ENCODE measurements around the gene SCN7A.
"Not testable (repeated sequence)": the region's sequence is repeated elsewhere in the genome, so short reads cannot be mapped to it uniquely, and the experiment has no call there.

DNA sequence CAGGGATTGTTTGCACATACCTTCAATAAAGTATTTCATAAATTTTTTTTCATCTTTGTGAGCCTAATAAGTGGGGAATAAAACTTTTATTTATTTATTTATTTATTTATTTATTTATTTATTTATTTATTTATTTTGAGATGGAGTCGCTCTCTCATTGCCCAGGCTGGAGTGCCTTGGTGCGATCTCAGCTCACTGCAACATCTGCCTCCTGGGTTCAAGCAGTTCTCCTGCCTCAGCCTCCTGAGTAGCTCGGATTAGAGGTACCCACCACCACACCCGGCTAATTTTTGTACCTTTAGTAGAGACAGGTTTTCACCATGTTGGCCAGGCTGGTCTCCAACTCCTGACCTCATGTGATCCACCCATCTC lies 136.1 kb downstream of the SCN7A start:
- TF ChIP-seq, protein P1, sequence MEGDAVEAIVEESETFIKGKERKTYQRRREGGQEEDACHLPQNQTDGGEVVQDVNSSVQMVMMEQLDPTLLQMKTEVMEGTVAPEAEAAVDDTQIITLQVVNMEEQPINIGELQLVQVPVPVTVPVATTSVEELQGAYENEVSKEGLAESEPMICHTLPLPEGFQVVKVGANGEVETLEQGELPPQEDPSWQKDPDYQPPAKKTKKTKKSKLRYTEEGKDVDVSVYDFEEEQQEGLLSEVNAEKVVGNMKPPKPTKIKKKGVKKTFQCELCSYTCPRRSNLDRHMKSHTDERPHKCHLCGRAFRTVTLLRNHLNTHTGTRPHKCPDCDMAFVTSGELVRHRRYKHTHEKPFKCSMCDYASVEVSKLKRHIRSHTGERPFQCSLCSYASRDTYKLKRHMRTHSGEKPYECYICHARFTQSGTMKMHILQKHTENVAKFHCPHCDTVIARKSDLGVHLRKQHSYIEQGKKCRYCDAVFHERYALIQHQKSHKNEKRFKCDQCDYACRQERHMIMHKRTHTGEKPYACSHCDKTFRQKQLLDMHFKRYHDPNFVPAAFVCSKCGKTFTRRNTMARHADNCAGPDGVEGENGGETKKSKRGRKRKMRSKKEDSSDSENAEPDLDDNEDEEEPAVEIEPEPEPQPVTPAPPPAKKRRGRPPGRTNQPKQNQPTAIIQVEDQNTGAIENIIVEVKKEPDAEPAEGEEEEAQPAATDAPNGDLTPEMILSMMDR (IDR thresholded peaks at IDR 0.05; ENCODE audit: insufficient read depth, low read length, poor library complexity, severe bottlenecking): not testable (repeated sequence)
- not testable (repeated sequence) for TF ChIP-seq EZH2phosphoT487 (conservative IDR thresholded peaks at IDR 0.05; ENCODE audit: low read length)
